KG1 (cell line): ENCODE results near the gene RGSL1.
"Not testable (repeated sequence)": the region's sequence is repeated elsewhere in the genome, so short reads cannot be mapped to it uniquely, and the experiment has no call there.

ENCODE experiments used
- DNase-seq: peaks from one replicate; lab custom pipeline; 2025; lab: John Stamatoyannopoulos, UW

RGSL1 gene

DNA sequence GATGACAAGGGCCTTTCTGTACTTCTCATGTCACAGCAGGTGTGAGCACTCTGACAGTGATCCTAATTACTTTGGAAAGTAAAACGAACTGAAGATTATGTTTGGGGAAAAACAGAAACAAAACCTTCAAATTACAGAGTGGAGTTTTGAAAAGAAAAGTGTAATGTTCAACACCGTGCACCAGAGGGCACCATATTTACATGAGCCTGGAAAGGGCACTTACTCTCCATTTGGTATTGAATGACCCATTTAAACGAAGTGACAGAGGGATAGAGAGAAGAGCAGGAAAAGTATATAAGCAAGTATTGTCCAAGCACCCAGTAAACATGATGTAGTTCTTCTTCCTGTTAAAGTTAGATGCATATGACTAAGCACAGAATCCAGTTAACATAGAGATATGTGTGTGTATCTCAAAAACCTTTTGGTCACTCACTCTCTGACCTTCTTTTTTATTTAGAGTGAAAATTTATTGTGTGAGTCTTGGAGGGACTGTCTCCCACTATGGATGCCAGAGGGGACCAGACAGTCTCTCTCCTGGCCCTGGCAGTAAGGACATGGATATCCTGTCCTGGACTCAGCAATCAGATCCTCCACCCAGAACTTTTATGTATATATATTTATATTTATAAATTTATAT, 3.8 kb upstream of the RGSL1 start:
- DNase-seq, result peak; percentile 39

- DNase-seq, result not testable (repeated sequence)
Observed at GRCh38 chr1:182447124-182447523, 2.8 kb upstream of the RGSL1 start.

DNA sequence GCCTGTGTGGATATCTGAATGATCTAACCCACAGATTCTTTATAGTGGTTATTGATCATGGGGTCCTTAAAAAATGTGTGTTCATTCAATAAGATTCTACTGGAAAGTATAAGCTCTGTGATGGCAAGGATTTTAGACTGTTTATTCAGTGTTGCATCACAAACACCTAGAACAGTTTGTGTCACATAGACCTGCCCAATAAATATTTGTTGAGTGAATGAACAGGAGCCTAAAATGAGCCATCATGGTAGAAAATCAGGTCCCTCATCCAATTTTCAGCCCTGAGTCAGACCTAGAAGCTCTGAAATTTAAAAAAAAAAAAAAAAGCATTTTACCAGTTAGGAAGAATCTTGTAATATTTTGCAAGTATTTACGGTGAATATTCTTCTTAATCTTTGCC, 2.3 kb upstream of the RGSL1 start:
- DNase-seq, result no peak

DNA sequence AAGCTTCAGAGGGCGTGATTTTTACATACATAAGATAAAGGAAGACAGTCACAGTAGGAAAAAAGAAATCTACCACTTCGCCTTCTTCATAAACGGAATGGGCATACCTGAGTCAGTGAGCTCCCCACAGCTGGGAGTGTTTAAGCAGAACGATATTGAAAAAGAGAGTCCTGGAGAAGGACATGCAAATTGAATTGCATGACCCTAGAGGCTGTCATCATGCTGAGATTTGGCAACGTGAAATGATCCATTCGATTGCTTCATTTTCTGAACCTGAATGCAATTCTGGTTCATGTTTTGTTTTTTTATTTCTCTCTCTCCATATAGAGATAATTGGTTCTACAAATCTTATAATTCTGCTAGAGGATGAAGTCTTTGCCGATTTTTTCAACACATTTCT, 3.7 kb downstream of the RGSL1 start:
- DNase-seq, result no peak

- no peak for DNase-seq
Observed at GRCh38 chr1:182457844-182458243, 7.9 kb downstream of the RGSL1 start.

GRCh38 chr1:182459949-182460348, 10.0 kb downstream of the RGSL1 start:
- no peak for DNase-seq

DNA sequence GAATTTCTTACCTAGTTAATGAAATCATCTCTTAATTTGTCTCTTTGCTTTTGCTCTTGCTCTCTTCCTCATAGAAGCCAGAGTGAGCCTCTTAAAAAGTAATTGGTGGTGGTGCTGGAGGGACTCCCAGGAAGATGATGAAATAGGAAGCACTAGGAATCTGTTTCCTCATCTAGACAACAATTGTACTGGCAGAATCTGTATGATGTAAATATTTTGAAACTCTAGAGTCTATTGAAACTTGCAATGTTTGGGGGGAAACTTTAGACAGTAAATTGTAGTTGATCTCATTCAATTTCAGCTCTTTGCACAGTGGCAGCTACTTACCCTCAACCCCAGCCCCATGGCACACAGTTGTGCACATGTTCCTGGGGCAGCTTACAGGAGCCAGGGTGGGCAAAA, 10.6 kb downstream of the RGSL1 start:
- peak; percentile 16 for DNase-seq

- DNase-seq, result no peak
Observed at GRCh38 chr1:182473556-182473955, 23.6 kb downstream of the RGSL1 start.

- no peak for DNase-seq
Observed at GRCh38 chr1:182476625-182477024, 26.7 kb downstream of the RGSL1 start.

DNA sequence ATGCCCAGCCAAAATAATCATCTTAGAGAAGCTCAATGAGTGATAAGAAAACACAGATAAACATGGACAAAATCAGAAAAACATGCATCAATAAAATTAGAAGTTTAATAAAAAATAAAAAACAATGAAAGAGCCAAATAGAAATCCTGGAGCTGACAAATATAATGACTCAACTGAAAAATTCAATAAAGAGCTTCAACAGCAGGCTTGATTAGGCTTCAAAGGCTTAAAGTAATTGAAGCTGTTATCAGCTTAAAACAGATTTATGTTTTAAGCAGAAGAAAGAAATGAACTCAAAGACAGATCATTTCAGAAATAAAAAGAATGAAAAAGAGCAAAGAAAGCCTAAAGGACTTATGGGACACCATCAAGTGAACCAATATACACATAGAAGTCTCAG, 28.3 kb downstream of the RGSL1 start:
- no peak for DNase-seq

DNA sequence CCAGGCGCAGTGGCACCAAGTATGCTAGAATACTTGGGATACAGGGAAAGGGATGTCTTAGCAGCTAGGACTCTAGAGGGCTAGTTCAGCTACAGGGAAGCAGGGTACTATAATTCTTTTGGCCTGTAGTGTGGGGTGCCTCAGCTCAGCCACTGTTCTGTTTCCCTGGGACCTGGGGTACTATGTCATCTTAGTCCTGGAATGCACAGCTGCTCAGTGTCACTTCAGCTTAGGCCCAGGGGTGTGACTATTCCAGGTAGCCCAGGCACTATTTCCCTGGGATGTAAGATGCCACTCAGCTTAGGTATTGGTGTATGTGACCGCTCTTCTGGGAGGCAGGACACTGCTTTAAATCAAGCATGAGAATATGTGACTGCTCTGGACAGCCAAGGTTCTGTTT, 34.1 kb downstream of the RGSL1 start:
- DNase-seq, result no peak

- DNase-seq, result peak; percentile 30
Observed at GRCh38 chr1:182484531-182485257, 34.7 kb downstream of the RGSL1 start.

- DNase-seq, result no peak
Observed at GRCh38 chr1:182485861-182486260, 35.9 kb downstream of the RGSL1 start.

GRCh38 chr1:182488803-182489202, 38.9 kb downstream of the RGSL1 start:
- DNase-seq, result no peak

DNA sequence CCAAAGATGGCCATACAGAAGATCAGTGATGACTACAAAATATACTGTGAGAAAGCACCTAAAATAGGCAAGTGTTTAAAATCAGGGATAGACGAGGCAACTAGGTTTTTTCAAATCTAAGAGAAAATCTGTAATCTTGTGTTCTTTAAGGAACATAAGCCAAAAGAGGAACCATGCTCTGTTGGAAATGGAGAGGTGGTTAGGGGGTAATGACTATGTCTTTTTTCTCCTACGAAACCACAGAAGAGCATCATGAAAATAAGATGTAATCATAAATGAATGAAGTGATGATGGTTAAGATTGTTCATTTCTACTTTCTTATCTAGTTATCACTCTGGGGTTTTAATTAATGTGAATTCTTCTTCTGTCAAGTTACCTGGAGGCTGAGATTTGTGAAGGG, 43.1 kb downstream of the RGSL1 start:
- no peak for DNase-seq

- no peak for DNase-seq
Observed at GRCh38 chr1:182495002-182495401, 45.1 kb downstream of the RGSL1 start.

DNA sequence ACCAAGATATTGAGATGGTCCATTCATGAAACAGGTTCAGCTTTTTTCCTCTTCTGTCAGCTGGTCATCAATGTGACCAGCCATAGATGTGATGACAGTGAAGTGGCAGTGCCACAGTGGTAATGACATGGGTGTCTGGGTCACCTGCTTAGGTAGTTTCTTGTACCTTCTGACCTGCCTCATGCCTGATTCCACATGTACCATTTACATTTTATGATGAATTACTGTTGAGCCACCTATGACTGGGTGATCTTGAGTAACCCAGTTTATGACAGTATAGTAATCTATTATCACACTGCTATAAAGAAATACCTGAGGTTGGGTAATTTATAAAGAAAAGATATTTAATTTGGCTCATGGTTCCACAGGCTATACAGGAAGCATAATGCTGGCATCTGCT, 45.7 kb downstream of the RGSL1 start:
- DNase-seq, result no peak

DNA sequence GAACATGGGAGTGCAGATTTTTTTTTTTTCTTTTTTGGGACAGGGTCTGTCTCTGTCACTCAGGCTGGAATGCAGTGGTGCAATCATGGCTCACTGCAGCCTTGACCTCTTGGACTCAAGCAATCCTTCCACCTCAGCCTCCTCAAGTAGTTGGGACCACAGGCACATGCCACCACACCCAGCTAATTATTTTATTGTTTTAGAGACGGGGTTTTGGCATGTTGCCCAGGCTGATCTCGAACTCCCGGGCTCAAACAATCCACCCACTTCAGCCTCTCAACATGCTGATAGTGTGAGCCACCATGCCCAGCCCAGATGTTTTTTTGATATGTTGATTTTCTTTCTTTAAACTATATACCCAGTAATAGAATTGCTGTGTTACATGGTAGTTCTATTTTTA, 57.7 kb downstream of the RGSL1 start:
- DNase-seq, result no peak

DNA sequence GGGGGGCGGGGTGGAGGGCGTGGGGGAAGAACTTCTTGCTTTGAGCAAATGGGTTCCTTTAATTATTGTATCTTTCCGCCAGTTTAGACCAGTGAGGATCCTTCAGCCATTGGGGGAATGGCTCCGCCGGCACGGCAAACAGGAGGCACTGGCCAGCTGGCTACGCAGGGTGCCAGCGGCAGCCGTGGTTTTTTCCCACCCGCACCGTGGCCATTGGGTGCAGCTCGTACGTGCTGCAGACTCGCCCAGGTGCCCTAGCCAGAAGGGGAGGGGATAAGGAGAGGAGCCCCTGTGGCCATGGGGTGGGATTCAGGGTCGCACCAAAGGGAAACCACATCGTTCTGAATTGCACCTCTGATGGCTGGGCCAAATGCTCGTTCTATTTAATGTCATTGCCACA, 65.6 kb downstream of the RGSL1 start:
- no peak for DNase-seq

GRCh38 chr1:182520736-182521135, 70.8 kb downstream of the RGSL1 start:
- DNase-seq, result no peak

DNA sequence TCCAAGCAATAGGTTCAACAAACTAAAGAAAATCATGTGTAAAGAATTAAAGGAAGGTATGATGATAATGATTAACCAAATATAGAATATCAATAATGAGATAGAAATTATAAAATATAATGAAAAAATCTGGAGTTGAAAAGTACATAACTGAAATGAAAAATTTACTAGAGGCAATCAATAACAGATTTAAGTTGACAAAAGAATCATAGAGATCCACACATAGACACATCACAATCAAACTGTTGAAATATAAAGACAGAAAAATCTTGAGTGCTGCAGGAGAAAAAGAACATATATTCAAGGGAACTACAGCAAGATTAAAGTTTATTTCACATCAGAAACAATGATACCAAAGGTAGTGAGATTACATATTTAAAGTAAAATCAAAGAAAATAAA, 75.4 kb downstream of the RGSL1 start:
- no peak for DNase-seq

DNA sequence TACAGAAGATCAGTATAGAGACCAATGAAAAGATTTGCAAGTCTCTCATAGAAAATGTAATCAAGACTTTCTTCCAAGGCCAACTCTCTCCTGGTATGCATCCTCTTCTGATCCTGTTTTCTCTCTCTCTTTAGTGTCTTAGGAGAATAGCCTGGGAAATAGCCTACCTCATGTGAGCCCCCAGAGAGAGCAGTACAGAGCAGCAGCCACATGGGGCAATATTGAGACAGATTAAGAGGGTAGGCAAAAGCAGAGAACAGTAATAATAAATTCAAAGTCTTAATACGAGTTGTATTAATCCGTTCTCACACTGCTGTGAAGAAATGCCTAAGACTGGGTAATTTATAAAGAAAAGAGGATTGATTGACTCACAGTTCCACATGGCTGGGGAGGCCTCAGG, 77.7 kb downstream of the RGSL1 start:
- no peak for DNase-seq

DNA sequence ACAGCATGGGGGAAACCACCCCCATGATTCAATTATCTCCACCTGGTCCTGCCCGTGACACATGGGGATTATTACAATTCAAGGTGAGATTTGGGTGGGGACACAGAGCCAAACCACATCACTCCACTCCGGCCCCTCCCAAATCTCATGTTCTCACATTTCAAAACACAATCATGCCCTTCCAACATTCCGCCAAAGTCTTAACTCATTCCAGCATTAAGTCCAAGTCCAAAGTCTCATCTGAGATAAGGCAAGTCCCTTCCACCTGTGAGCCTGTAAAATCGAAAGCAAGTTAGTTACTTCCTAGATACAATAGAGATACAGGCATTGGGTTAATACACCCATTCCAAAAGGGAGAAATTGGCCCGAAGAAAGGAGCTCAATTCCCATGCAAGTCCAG, 78.3 kb downstream of the RGSL1 start:
- not testable (repeated sequence) for DNase-seq

- DNase-seq, result no peak
Observed at GRCh38 chr1:182533896-182534295, 84.0 kb downstream of the RGSL1 start.
